Heart left ventricle (tissue), 13 donors: ENCODE results near the gene COX6B2.

Experiments used
- CTCF ChIP-seq, 12 donors: fragments of 200-600 bp; sonication (generic) in 4 of 12; IDR thresholded peaks; one replicate each; pipeline versions ENCODE4 v1.5.0 to v1.8.0; 2018 to 2022; ENCODE audit warnings: antibody characterized with exemption in 12 of 12, mild to moderate bottlenecking in 5 of 12
- POLR2A ChIP-seq, 2 donors: fragments of 450-650 bp; IDR thresholded peaks; one replicate each; pipeline ENCODE4 v1.6.1; 2017; ENCODE audit warnings: antibody characterized with exemption in 2 of 2, mild to moderate bottlenecking in 2 of 2, moderate library complexity in 2 of 2
- donor health status: ischemic (EF 13 %, LVEDD 7.1; RV severe dilation, severe dysfunction).
- donor health status: DM: no; HTN: yes; CAD: no.
- donor health status: DM: no; HTN: no; CAD: no.
- donor health status: ischemic (EF 25% LVEDD 6.9; RV normal size, moderate dysfunction).
- donor health status: ischemic (EF 25% LVEDD 5.7; RV mildly dilated, moderate dysfunction).
- donor health status: ischemic (EF 35%, LVEDD 5.7; RV mildly dilated, moderate dysfunction).
- donor health status: nonischemic (EF 11% LVEDD 7.7; RV severe dilation, severe dysfunction).
- donor health status: DM: yes; HTN: yes; CAD: no.
- donor health status: PGD.
- donor health status: ischemic (EF 29% LVEDD 5.4; RV normal size, mild dysfunction).
- donor health status: nonischemic (EF 23%, LVEDD 6.1; RV moderate dilation, normal function).

GRCh38 chr19:55365245-55365644 is 10.7 kb upstream of the COX6B2 start:
- TF ChIP-seq POLR2A (IDR thresholded peaks at IDR 0.05) (no peak), CTCF (IDR thresholded peaks at IDR 0.05) (no peak)
